Glutamatergic neuron (in vitro differentiated cells): ENCODE measurements around the gene ZNF213. TPM values are rescaled to one million over a fixed set of nuclear protein-coding genes. Genes with fewer than 3 reads are reported as not detected.
A peak's percentile ranks its signal among the peaks of the same experiment; 100 is the strongest.
"Not testable (repeated sequence)": the region's sequence is repeated elsewhere in the genome, so short reads cannot be mapped to it uniquely, and the experiment has no call there.

Experiments
- DNase-seq: peaks from one replicate; pipeline ENCODE4 v3.0.0; 2022
- H3K27ac Mint-ChIP-seq: one replicate; pipeline ENCODE4 v1.8.0; 2020; ENCODE audit warnings: mild to moderate bottlenecking, mixed read lengths, inconsistent platforms; ENCODE audit not compliant: unreplicated experiment
- H3K27me3 Mint-ChIP-seq: one replicate; pipeline ENCODE4 v1.8.0; 2020; ENCODE audit warnings: mild to moderate bottlenecking, moderate library complexity, mixed read lengths, inconsistent platforms; ENCODE audit not compliant: unreplicated experiment
- H3K36me3 Mint-ChIP-seq: one replicate; pipeline ENCODE4 v1.8.0; 2020; ENCODE audit warnings: mild to moderate bottlenecking, mixed read lengths, inconsistent platforms; ENCODE audit not compliant: unreplicated experiment
- H3K4me1 Mint-ChIP-seq: one replicate; pipeline ENCODE4 v1.8.0; 2020; ENCODE audit warnings: mild to moderate bottlenecking, low read depth, mixed read lengths, inconsistent platforms; ENCODE audit not compliant: unreplicated experiment
- H3K4me3 Mint-ChIP-seq: one replicate; pipeline ENCODE4 v1.8.0; 2020; ENCODE audit warnings: mild to moderate bottlenecking, mixed read lengths, inconsistent platforms; ENCODE audit not compliant: unreplicated experiment
- H3K9me3 Mint-ChIP-seq: one replicate; pipeline ENCODE4 v1.8.0; 2020; ENCODE audit warnings: mild to moderate bottlenecking, moderate library complexity, mixed read lengths, inconsistent platforms; ENCODE audit not compliant: unreplicated experiment
- CTCF ChIP-seq: fragments of 200-600 bp; sonication (generic); IDR thresholded peaks from one replicate; pipeline ENCODE4 v1.5.0; 2021; ENCODE audit not compliant: partially characterized antibody, unreplicated experiment
- total RNA-seq: library from RNA; stranded (reverse); fragmentation: NEBNext Ultra II Directional; extraction: Animal tissue kit (Norgen Biotek cat#: 25700); gene quantifications from one replicate; pipeline ENCODE4 v1.2.1, GENCODE V29; 2021; ENCODE audit not compliant: unreplicated experiment

The ZNF213 gene
- total RNA-seq, 1 donor from 2014 or later: 18.7 TPM

- Mint-ChIP-seq H3K4me1 (peaks cover 2% of the 10 kb centered on the region), H3K27ac (no peak overlapping the region), H3K9me3 (peaks cover 28% of the 10 kb centered on the region), H3K4me3 (no peak overlapping the region), H3K36me3 (no peaks in the 10 kb centered on the region), H3K27me3 (peaks cover 30% of the 10 kb centered on the region)
- no peak for TF ChIP-seq CTCF
- DNase-seq: no peak
These were observed 26.6 kb downstream of the ZNF213 start for GRCh38 chr16:3161235-3162018.

GRCh38 chr16:3164121-3164991 lies 29.5 kb downstream of the ZNF213 start:
- Mint-ChIP-seq H3K27ac (no peak overlapping the region), H3K27me3 (peaks cover 5% of the 10 kb centered on the region)

GRCh38 chr16:3165111-3165822 lies 30.4 kb downstream of the ZNF213 start:
- H3K4me3 Mint-ChIP-seq: peak overlapping the region; percentile 34

More at GRCh38 chr16:3164121-3164991, 29.5 kb downstream of the ZNF213 start:
- Mint-ChIP-seq H3K9me3 (peaks cover 9% of the 10 kb centered on the region), H3K4me3 (no peak overlapping the region), H3K36me3 (no peaks in the 10 kb centered on the region), H3K4me1 (no peaks in the 10 kb centered on the region)
- no peak for TF ChIP-seq CTCF
- no peak for DNase-seq

GRCh38 chr16:3166505-3166886 lies 31.7 kb downstream of the ZNF213 start:
- no peak for TF ChIP-seq CTCF
- peaks cover 5% of the 10 kb centered on the region for H3K9me3 Mint-ChIP-seq
- H3K4me3 Mint-ChIP-seq: no peak overlapping the region
- DNase-seq: no peak
- H3K27me3 Mint-ChIP-seq: peaks cover 12% of the 10 kb centered on the region
- H3K36me3 Mint-ChIP-seq: no peaks in the 10 kb centered on the region
- no peak overlapping the region for H3K27ac Mint-ChIP-seq
- H3K4me1 Mint-ChIP-seq: no peaks in the 10 kb centered on the region

More at GRCh38 chr16:3165111-3165822, 30.4 kb downstream of the ZNF213 start:
- Mint-ChIP-seq H3K36me3 (no peaks in the 10 kb centered on the region), H3K9me3 (peaks cover 5% of the 10 kb centered on the region), H3K27me3 (peaks cover 8% of the 10 kb centered on the region), H3K27ac (no peak overlapping the region), H3K4me1 (no peaks in the 10 kb centered on the region)
- TF ChIP-seq CTCF: no peak
- no peak for DNase-seq

- peaks cover 18% of the 10 kb centered on the region for H3K27me3 Mint-ChIP-seq
- not testable (repeated sequence) for H3K4me3 Mint-ChIP-seq, H3K4me1 Mint-ChIP-seq, H3K36me3 Mint-ChIP-seq, H3K9me3 Mint-ChIP-seq, DNase-seq, H3K27ac Mint-ChIP-seq
These were observed 33.9 kb downstream of the ZNF213 start for GRCh38 chr16:3168729-3169128.
